K562 (cell line): Measurements from ENCODE around the gene RANBP3. TPM values are rescaled to one million over a fixed set of nuclear protein-coding genes. Genes with fewer than 3 reads are reported as not detected.

Experiments used
- ARID2 ChIP-seq: fragments of 450-650 bp; IDR thresholded peaks from 2 replicates; pipeline ENCODE4 v1.6.1; 2017; ENCODE audit warnings: antibody characterized with exemption, mild to moderate bottlenecking
- BCOR ChIP-seq: fragments of 450-650 bp; IDR thresholded peaks from 2 replicates; pipeline ENCODE4 v1.6.1; 2016
- CEBPG ChIP-seq, 3 experiments: fragments of 200-800 bp in 1 of 3; sonication (Bioruptor generic) in 1 of 3; sonication (generic) in 1 of 3; formaldehyde crosslinking in 1 of 3; IDR thresholded peaks in 2 of 3; conservative IDR thresholded peaks in 1 of 3; 2 replicates each; pipeline versions ENCODE4 v1.6.1 to v1.8.0; 2016 to 2022; ENCODE audit warnings: missing compliant biosample characterization in 2 of 3, missing genetic modification characterization in 2 of 3, mild to moderate bottlenecking in 1 of 3, missing genetic modification reagents in 1 of 3
- HDAC6 ChIP-seq: IDR thresholded peaks from 2 replicates; pipeline ENCODE4 v1.6.1; 2012; ENCODE audit warnings: low read depth, mild to moderate bottlenecking, control low read depth, inconsistent platforms, low read length, moderate library complexity
- HLTF ChIP-seq: fragments of 450-650 bp; IDR thresholded peaks from 2 replicates; pipeline ENCODE4 v1.6.1; 2016
- MIER1 ChIP-seq: fragments of 450-650 bp; IDR thresholded peaks from 2 replicates; pipeline ENCODE4 v1.6.1; 2016; ENCODE audit warnings: antibody characterized with exemption, mild to moderate bottlenecking, low read depth
- NFATC3 ChIP-seq: fragments of 450-650 bp; IDR thresholded peaks from 2 replicates; pipeline ENCODE4 v1.6.1; 2017; ENCODE audit warnings: mild to moderate bottlenecking
- POLR3A ChIP-seq: IDR thresholded peaks from 2 replicates; pipeline ENCODE4 v1.6.1; 2011; ENCODE audit warnings: borderline replicate concordance, mild to moderate bottlenecking, moderate library complexity; ENCODE audit not compliant: insufficient read length, insufficient read depth; ENCODE audit errors: extremely low read depth
- RBM22 ChIP-seq: fragments of 200-400 bp; formaldehyde crosslinking; IDR thresholded peaks from 2 replicates; pipeline ENCODE4 v1.6.1; 2018; ENCODE audit warnings: low read length, low read depth; ENCODE audit not compliant: poor library complexity, severe bottlenecking
- SIRT6 ChIP-seq: IDR thresholded peaks from one replicate; pipeline ENCODE4 v1.6.1; 2012; ENCODE audit warnings: low read depth, mild to moderate bottlenecking, control low read depth, inconsistent platforms, low read length, moderate library complexity
- SMC3 ChIP-seq: conservative IDR thresholded peaks from 2 replicates; pipeline ENCODE4 v1.6.1; 2011; ENCODE audit warnings: low read depth, low read length, improper control_type of control experiment; ENCODE audit not compliant: insufficient read depth
- ZNF384 ChIP-seq: IDR thresholded peaks from 2 replicates; pipeline ENCODE4 v1.6.1; 2012; ENCODE audit warnings: low read depth, low read length, improper control_type of control experiment
- ZNF609 ChIP-seq: sonication (generic); formaldehyde crosslinking; IDR thresholded peaks from 2 replicates; pipeline ENCODE4 v1.8.1; 2023; ENCODE audit warnings: missing genetic modification reagents, mild to moderate bottlenecking, borderline replicate concordance
- polyA plus RNA-seq, 8 experiments: library from polyadenylated mRNA; depleted of rRNA in 4 of 8; stranded (reverse) in 5 of 8; unstranded in 3 of 8; fragments of >200 nt; fragmentation: Nextera tagmentation in 2 of 8; fragmentation: Illumina TruSeq in 1 of 8; extraction: Ambion mirVana in 2 of 8; extraction: Trizol in 1 of 8; gene quantifications; 2 replicates each; pipeline versions ENCODE4 v1.2.1 to v1.2.3, GENCODE V29; 2011 to 2014; ENCODE audit warnings: inconsistent platforms in 1 of 8, missing spikeins in 1 of 8
- total RNA-seq, 7 experiments: library from RNA; depleted of rRNA in 6 of 7; stranded (reverse); fragments of >200 nt in 6 of 7; fragmentation: Illumina TruSeq in 2 of 7; extraction: Trizol in 2 of 7; gene quantifications; 2 replicates each; pipeline versions ENCODE4 v1.2.1 to v1.2.3, GENCODE V29; 2011 to 2021; ENCODE audit warnings: low replicate concordance in 1 of 7
- TF ChIP-seq, protein P1 (sequence below), 2 experiments: fragments of 200-800 bp in 1 of 2; sonication (Bioruptor generic) in 1 of 2; sonication (generic) in 1 of 2; formaldehyde crosslinking in 1 of 2; IDR thresholded peaks in 1 of 2; conservative IDR thresholded peaks in 1 of 2; 2 replicates each; pipeline versions ENCODE4 v1.5.0 to v1.6.1; 2016 to 2020; ENCODE audit warnings: missing compliant biosample characterization in 1 of 2, missing genetic modification characterization in 1 of 2, missing genetic modification reagents in 1 of 2
- TF ChIP-seq, protein P2 (sequence below): fragments of 250-450 bp; sonication (Bioruptor Pico); IDR thresholded peaks from 2 replicates; pipeline ENCODE4 v1.8.0; 2021; ENCODE audit warnings: mild to moderate bottlenecking, moderate library complexity
- TF ChIP-seq, protein P3 (sequence below), 2 experiments: IDR thresholded peaks; 2 replicates each; pipeline ENCODE4 v1.6.1; 2012; ENCODE audit warnings: improper control_type of control experiment in 2 of 2, low read depth in 2 of 2, low read length in 2 of 2, borderline replicate concordance in 1 of 2

Gene RANBP3
- total and polyA plus RNA-seq, 9 of the 15 experiments (the other 6 are each of a cell fraction or from before 2014, with no cell fraction given): 0.90 to 95.1 (median 63.2) TPM

DNA sequence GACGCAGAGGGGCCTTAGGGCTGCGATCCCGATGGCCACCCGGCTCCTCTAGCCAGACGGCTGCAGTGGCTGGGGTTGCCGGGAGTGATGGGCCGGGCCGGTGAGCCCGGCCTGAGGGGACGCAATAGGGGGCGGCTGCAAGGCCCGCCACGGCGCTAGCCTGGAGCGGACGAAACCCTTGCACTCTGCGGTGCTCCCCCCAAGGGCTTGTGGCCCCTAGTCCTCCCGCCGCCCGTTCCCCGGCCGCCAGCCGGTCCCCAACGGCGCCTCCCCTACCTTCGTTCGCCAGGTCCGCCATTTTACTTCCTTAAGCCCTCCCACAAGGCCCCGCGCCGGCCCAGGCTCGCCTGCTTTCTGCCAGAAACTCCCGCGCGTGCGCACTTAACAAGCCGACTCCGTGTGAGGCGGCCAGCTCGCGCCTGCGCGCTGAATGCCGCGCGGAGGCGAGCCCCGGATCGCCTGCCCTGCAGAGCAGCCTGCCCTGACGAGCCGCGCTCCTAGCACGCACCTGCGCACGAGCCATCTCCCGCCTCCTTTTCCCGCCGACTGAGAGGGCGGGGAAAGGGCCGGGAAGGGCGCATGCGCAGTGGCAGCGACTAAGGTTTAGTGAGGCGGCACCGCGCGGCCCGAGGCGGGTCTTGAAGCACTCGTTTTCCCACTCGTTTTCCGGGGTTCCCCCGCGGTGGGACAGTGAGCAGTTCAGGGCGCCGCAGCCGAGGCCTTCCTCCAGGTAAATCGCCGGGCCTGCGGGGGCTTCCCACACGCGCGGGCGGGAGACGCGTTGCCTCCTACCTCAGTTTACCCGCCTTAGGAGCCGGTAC lies at the start of gene RANBP3 (continued):
- TF ChIP-seq, protein P1, sequence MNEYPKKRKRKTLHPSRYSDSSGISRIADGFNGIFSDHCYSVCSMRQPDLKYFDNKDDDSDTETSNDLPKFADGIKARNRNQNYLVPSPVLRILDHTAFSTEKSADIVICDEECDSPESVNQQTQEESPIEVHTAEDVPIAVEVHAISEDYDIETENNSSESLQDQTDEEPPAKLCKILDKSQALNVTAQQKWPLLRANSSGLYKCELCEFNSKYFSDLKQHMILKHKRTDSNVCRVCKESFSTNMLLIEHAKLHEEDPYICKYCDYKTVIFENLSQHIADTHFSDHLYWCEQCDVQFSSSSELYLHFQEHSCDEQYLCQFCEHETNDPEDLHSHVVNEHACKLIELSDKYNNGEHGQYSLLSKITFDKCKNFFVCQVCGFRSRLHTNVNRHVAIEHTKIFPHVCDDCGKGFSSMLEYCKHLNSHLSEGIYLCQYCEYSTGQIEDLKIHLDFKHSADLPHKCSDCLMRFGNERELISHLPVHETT (CRISPR knock-in tag; conservative IDR thresholded peaks at IDR 0.05 in 1 of 2, IDR thresholded peaks at IDR 0.05 in 1 of 2): no peak; a peak in 1 of 4 replicates
- TF ChIP-seq SIRT6: no peak
- TF ChIP-seq MIER1: no peak
- TF ChIP-seq, protein P2, sequence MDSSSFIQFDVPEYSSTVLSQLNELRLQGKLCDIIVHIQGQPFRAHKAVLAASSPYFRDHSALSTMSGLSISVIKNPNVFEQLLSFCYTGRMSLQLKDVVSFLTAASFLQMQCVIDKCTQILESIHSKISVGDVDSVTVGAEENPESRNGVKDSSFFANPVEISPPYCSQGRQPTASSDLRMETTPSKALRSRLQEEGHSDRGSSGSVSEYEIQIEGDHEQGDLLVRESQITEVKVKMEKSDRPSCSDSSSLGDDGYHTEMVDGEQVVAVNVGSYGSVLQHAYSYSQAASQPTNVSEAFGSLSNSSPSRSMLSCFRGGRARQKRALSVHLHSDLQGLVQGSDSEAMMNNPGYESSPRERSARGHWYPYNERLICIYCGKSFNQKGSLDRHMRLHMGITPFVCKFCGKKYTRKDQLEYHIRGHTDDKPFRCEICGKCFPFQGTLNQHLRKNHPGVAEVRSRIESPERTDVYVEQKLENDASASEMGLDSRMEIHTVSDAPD (CRISPR knock-in tag): no peak
- no peak for TF ChIP-seq RBM22
- no peak for TF ChIP-seq SMC3
- no peak for TF ChIP-seq POLR3A
- no peak for TF ChIP-seq NFATC3
- TF ChIP-seq CEBPG (CRISPR knock-in tag; IDR thresholded peaks at IDR 0.05): peak; percentile 60; the same call in 1 of the 2 replicates
- TF ChIP-seq CEBPG (tag; conservative IDR thresholded peaks at IDR 0.05 in 1 of 2, IDR thresholded peaks at IDR 0.05 in 1 of 2): no peak
- no peak for TF ChIP-seq ZNF384
- TF ChIP-seq, protein P3, sequence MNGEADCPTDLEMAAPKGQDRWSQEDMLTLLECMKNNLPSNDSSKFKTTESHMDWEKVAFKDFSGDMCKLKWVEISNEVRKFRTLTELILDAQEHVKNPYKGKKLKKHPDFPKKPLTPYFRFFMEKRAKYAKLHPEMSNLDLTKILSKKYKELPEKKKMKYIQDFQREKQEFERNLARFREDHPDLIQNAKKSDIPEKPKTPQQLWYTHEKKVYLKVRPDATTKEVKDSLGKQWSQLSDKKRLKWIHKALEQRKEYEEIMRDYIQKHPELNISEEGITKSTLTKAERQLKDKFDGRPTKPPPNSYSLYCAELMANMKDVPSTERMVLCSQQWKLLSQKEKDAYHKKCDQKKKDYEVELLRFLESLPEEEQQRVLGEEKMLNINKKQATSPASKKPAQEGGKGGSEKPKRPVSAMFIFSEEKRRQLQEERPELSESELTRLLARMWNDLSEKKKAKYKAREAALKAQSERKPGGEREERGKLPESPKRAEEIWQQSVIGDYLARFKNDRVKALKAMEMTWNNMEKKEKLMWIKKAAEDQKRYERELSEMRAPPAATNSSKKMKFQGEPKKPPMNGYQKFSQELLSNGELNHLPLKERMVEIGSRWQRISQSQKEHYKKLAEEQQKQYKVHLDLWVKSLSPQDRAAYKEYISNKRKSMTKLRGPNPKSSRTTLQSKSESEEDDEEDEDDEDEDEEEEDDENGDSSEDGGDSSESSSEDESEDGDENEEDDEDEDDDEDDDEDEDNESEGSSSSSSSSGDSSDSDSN (IDR thresholded peaks at IDR 0.05; ENCODE audit: borderline replicate concordance in 1 of 2, low read depth in 2 of 2, low read length in 2 of 2): peak in 1 of 2 experiments; percentile 90; a peak in 1 of 4 replicates
- TF ChIP-seq ARID2: no peak
- TF ChIP-seq BCOR: no peak
- TF ChIP-seq HDAC6: no peak
- no peak for TF ChIP-seq ZNF609 (CRISPR knock-in tag)
- TF ChIP-seq HLTF: no peak
